ENCODE data around the gene RGS19.

The RGS19 gene

DNA sequence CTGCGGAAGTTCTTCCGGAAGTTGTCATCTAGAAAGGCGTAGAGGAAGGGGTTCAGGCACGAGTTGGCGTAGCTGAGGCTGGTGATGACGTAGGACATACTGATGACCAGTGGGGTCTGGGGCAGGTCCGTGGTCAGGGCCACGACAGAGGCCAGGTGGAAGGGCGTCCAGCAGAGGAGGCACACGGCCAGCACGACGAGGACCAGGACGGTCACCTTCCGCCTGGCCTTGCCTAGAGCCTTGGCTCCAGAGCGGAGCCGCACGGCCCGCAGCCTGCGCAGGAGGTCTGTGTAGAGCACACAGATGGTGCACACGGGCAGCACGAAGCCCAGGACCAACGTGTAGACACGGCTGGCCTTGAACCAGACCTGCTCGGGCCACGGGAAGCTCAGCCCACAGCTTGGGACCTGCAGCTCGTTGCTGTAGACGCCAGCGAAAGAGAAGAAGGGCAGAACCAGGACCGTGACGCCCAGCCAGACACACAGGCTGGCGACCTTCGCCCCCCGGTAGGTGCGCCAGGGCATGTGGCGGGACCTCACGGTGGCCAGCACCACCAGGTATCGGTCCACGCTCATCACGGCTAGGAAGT is 26.6 kb upstream of the RGS19 start:
- Histone ChIP-seq H3K36me3 (ENCODE audit: control insufficient read depth, insufficient read depth, low read length) (no peaks in the 10 kb centered on the region), H3K27me3 (ENCODE audit: control insufficient read depth, insufficient read depth, low read length) (peaks cover 7% of the 10 kb centered on the region), H3K4me3 (ENCODE audit: low read depth, low read length) (no peak overlapping the region), H3K9ac (ENCODE audit: low read depth, low read length) (no peak overlapping the region), H3K4me1 (ENCODE audit: control insufficient read depth, insufficient read depth, low read length) (no peaks in the 10 kb centered on the region), H3K9me3 (ENCODE audit: control insufficient read depth, insufficient read depth, low read length) (no peaks in the 10 kb centered on the region)

DNA sequence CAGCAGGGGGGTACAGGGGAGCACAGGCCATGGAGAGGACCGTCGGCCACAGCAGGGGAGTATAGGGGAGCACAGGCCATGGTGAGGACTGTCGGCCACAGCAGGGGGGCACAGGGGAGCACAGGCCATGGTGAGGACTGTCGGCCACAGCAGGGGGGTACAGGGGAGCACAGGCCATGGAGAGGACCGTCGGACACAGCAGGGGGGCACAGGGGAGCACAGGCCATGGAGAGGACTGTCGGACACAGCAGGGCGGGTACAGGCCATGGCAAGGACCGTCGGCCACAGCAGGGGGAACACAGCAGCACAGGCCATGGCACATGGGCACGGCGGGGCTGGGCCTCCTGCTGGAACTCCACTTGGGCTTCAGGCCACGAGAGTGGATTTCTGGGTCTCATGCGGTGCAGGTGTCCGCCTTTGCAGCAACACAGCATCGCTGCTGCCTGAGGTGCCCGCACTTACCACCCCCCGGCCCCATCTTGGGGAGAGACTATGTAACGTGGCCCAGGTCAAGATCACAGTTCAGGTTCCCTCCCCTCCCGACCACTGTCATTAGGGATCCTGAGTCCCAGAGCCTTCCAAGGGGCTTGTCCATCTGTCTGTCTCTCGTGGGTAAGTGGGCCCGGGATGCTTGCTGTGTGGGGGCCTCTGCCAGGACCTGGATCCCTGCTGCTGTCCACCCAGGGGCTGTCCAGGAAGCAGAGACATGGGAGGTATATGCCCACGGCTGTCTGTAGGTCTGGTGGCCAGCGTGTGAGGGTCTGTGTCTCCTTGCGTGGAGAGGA is 25.5 kb upstream of the RGS19 start:
- no peaks in the 10 kb centered on the region for H3K4me1 ChIP-seq (ENCODE audit: control insufficient read depth, insufficient read depth, low read length)
- no peak overlapping the region for H3K4me3 ChIP-seq (ENCODE audit: low read depth, low read length)
- H3K27me3 ChIP-seq (ENCODE audit: control insufficient read depth, insufficient read depth, low read length): peaks cover 10% of the 10 kb centered on the region

DNA sequence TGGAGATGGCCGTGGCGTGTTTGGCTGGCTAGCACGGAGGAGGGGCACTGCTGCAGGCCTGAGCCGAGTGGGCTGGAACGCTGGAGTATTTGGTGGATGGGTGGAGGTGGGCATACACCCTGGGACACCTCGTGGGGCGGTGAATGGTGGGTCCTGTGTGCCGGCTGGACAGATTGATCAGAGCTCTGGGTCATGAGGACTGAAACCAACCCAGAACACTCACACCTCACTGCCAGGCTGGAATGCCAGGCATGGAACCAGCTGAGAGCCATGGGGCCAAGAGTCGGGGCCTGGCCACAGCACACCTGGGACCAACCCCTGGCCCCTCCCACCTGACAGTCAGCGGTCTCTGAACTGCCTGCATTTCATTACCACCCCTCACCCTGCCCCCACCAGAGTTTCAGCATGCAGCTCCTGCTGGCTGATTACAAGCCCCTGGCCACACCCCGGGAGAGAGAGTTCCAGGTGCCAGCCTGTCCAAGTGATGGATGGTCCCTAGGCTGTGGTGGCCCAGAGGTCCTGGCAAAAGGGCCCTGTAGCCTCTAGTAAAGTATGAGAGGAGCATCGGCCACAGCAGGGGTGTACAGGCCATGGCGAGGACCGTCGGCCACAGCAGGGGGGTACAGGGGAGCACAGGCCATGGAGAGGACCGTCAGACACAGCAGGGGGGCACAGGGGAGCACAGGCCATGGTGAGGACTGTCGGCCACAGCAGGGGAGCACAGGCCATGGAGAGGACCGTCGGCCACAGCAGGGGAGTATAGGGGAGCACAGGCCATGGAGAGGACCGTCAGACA is 24.8 kb upstream of the RGS19 start:
- H3K27me3 ChIP-seq (ENCODE audit: control insufficient read depth, insufficient read depth, low read length): peaks cover 10% of the 10 kb centered on the region
- H3K4me3 ChIP-seq (ENCODE audit: low read depth, low read length): no peak overlapping the region
- H3K36me3 ChIP-seq (ENCODE audit: control insufficient read depth, insufficient read depth, low read length): no peaks in the 10 kb centered on the region
- H3K9me3 ChIP-seq (ENCODE audit: control insufficient read depth, insufficient read depth, low read length): no peaks in the 10 kb centered on the region
- H3K9ac ChIP-seq (ENCODE audit: low read depth, low read length): no peak overlapping the region
- H3K4me1 ChIP-seq (ENCODE audit: control insufficient read depth, insufficient read depth, low read length): no peaks in the 10 kb centered on the region

More for the DNA sequence above, 25.5 kb upstream of the RGS19 start:
- H3K9me3 ChIP-seq (ENCODE audit: control insufficient read depth, insufficient read depth, low read length): no peaks in the 10 kb centered on the region
- H3K9ac ChIP-seq (ENCODE audit: low read depth, low read length): no peak overlapping the region
- H3K36me3 ChIP-seq (ENCODE audit: control insufficient read depth, insufficient read depth, low read length): no peaks in the 10 kb centered on the region

DNA sequence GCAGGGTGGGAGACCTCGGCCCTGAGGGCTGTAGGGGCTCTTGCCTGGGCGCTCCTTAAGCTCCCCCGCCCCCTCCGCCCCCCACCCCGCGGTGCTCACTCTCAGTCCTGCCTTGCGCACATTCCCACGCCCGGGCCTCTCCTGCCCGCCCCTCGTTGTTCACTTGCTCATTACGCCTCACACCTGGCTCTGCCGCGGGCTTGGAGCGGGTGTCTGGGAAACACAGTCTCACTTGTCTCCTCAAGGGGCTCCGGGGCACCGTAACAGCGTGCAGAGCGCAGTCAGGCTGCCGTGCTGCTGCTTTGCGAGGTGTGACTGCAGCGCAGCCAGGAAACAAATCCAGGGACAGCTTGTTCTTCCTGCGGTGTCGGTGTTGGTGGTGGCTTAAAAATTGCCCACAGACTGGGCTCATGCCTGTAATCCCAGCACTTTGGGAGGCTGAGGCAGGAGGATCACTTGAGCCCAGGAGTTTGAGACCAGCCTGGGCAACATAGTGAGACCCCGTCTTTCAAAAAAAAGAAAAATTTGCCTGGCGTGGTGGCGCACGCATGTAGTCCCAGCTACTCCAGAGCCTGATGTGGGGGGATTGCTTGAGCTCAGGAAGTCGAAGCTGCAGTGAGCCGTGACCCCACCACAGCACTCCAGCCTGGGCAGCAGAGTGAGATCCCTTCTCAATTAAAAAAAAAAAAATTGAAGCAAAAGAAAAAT is 23.5 kb upstream of the RGS19 start:
- Histone ChIP-seq H3K9me3 (ENCODE audit: control insufficient read depth, insufficient read depth, low read length) (no peaks in the 10 kb centered on the region), H3K27me3 (ENCODE audit: control insufficient read depth, insufficient read depth, low read length) (peaks cover 10% of the 10 kb centered on the region), H3K36me3 (ENCODE audit: control insufficient read depth, insufficient read depth, low read length) (no peaks in the 10 kb centered on the region), H3K9ac (ENCODE audit: low read depth, low read length) (no peak overlapping the region), H3K4me1 (ENCODE audit: control insufficient read depth, insufficient read depth, low read length) (no peaks in the 10 kb centered on the region), H3K4me3 (ENCODE audit: low read depth, low read length) (peak overlapping the region; percentile 61)

DNA sequence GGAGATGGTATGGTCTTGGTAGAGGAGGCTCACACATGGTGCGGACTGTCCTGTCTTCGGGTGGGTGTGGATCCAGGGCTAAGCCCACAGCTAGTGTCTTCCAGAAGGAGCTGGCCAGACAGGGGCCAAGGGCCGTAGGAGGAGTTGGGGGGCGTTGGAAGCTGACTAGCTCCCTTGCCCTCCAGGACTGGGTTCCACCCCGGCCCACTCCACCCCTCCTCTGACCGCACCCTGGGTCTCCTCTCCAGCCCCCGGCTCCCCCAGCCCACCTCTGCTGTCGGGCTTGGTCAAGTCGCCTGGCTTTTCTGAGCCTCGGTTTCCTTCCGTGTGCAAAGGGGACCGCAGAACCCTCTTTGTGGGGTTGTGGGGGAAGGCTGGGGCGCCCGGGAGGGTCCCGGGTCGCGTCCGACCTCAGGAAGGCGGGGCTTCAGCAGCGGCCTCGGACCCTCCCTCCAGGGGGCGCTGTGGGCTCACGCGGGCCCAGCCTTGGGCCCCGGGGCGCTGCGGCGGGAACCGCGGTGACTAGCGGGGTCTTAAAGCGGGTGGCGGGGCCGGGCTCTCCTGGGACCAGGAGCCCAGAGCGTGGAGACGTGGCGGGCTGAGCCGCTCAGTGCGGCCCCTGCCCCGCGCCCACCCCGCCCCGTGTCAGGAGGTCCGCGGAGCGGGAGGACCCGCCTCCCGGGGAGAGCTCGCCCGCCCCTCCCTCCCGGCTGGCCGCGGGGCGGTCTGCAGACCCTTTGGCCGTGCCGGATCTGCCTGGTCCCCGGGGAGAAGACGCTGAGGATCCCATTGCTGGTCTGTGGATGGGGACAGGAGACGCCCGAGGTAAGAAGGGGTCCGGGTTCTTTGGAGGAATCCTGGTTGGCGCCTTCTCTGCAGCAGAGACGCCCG is 22.7 kb upstream of the RGS19 start:
- Histone ChIP-seq H3K4me1 (ENCODE audit: control insufficient read depth, insufficient read depth, low read length) (no peaks in the 10 kb centered on the region), H3K27me3 (ENCODE audit: control insufficient read depth, insufficient read depth, low read length) (peaks cover 10% of the 10 kb centered on the region), H3K9ac (ENCODE audit: low read depth, low read length) (no peak overlapping the region), H3K36me3 (ENCODE audit: control insufficient read depth, insufficient read depth, low read length) (no peaks in the 10 kb centered on the region), H3K4me3 (ENCODE audit: low read depth, low read length) (peak overlapping the region; percentile 61), H3K9me3 (ENCODE audit: control insufficient read depth, insufficient read depth, low read length) (no peaks in the 10 kb centered on the region)

DNA sequence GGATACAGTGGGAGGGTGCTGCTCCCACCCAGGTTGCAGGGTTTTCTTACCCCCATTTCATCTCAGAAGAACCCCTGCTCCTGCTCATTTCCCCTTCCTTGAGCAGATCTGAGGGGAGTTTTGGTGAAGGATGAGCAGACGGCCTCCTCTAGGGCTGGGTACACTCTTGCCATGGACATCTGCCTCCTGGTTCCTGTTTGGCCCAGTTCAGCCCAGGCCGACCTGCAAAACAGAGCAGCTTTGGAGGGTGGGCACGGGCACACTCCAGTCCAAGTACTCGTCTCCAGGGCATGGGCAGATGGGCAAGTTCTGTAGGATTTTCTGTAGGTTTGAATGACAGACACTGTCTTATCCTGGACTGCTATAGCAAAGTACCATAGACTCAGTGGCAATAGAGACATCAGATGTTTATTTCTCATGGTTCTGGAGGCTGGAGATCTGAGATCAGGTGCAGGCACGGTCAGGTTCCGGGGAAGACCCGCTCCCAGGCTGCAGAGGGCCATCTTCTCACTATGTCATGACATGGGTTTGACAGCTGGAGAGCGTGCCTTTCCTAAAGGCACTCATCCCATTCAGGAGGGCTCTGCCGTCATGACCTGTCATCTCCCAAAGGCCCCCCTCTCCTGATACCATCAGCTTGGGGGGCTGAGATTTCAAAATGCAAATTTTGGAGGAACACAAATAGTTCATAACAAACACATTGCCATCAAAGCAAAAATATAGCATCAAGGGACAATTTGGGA is 21.8 kb upstream of the RGS19 start:
- H3K27me3 ChIP-seq (ENCODE audit: control insufficient read depth, insufficient read depth, low read length): peaks cover 10% of the 10 kb centered on the region
- H3K36me3 ChIP-seq (ENCODE audit: control insufficient read depth, insufficient read depth, low read length): no peaks in the 10 kb centered on the region
- no peaks in the 10 kb centered on the region for H3K9me3 ChIP-seq (ENCODE audit: control insufficient read depth, insufficient read depth, low read length)
- no peaks in the 10 kb centered on the region for H3K4me1 ChIP-seq (ENCODE audit: control insufficient read depth, insufficient read depth, low read length)
- H3K9ac ChIP-seq (ENCODE audit: low read depth, low read length): no peak overlapping the region
- no peak overlapping the region for H3K4me3 ChIP-seq (ENCODE audit: low read depth, low read length)

DNA sequence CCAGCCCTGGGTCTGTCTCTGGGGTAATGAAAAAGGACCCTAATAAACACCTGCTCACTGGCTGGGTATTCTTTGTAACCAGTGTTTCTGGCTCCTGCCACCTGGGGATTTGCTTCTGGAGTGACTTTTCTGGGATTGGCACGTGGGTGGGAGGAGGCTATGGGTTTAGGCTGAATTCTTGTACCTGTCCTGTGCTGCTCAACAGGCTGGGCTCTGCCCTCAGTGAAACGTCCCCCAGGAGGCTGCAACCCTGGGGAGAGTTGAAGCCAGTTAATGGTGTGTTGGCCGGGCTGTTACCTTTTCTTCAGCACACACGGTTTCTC is 21.2 kb upstream of the RGS19 start:
- Histone ChIP-seq H3K27me3 (ENCODE audit: control insufficient read depth, insufficient read depth, low read length) (peaks cover 10% of the 10 kb centered on the region), H3K9ac (ENCODE audit: low read depth, low read length) (no peak overlapping the region), H3K4me3 (ENCODE audit: low read depth, low read length) (no peak overlapping the region), H3K9me3 (ENCODE audit: control insufficient read depth, insufficient read depth, low read length) (no peaks in the 10 kb centered on the region), H3K4me1 (ENCODE audit: control insufficient read depth, insufficient read depth, low read length) (no peaks in the 10 kb centered on the region), H3K36me3 (ENCODE audit: control insufficient read depth, insufficient read depth, low read length) (no peaks in the 10 kb centered on the region)

DNA sequence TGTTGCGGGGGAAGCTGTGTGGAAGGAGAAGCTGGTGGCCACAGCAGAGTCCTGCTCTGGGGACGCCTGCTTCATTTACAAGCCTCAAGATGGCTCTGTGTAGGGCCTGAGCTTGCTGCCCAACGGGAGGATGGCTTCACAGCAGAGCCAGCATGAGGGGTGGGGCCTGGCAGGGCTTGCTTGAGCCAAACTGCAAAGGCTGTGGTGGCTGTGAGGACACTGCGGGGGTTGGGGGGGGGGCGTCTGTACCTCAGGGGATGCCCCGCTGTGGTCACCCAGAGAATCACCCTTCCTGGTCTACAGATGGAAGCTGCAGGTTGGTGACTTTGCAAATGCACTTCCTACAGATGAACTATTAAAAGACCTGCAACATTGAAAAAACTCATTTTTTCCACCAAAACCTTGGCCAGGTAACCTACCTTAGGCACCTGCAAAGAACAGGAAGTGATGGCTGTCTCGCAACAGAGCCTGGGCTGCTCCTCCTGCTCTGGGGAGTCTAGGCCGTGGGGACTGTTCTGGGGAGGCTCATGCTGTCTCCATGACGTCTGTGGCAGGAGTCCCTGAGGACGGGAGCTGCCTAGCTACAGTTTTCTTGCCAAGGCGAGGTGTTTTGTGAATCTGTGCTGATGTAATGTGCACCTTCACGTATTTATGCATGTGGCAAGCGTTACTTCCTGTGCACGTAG is 20.7 kb upstream of the RGS19 start:
- no peaks in the 10 kb centered on the region for H3K4me1 ChIP-seq (ENCODE audit: control insufficient read depth, insufficient read depth, low read length)
- H3K9me3 ChIP-seq (ENCODE audit: control insufficient read depth, insufficient read depth, low read length): no peaks in the 10 kb centered on the region
- peaks cover 10% of the 10 kb centered on the region for H3K27me3 ChIP-seq (ENCODE audit: control insufficient read depth, insufficient read depth, low read length)
- H3K36me3 ChIP-seq (ENCODE audit: control insufficient read depth, insufficient read depth, low read length): no peaks in the 10 kb centered on the region
- H3K4me3 ChIP-seq (ENCODE audit: low read depth, low read length): no peak overlapping the region
- H3K9ac ChIP-seq (ENCODE audit: low read depth, low read length): no peak overlapping the region

DNA sequence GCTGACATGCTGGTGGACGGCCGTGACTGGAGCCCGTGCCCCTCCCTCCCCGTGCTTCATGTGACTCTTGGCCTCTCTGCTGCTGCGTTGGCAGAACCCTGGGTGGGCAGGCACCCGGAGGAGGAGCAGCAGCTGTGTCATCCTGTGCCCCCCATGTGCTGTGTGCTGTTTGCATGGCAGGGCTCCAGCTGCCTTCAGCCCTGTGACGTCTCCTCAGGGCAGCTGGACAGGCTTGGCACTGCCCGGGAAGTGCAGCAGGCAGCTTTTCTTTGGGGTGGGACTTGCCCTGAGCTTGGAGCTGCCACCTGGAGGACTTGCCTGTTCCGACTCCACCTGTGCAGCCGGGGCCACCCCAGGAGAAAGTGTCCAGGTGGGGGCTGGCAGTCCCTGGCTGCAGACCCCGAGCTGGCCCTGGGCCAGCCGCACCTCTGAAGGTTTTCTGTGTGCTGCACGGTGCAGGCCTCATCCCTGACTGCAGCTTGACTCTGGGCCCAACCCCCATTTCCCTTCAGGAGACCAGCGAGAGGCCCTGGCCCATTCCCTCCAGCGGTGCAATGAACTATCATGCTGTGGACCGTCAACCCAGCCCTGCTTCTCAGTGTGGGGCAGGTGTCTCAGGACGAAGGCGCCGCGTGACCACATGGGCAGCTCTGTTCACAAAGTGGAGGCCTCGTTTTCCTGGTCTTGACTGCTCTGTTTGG is 19.9 kb upstream of the RGS19 start:
- Histone ChIP-seq H3K27me3 (ENCODE audit: control insufficient read depth, insufficient read depth, low read length) (peaks cover 10% of the 10 kb centered on the region), H3K4me3 (ENCODE audit: low read depth, low read length) (no peak overlapping the region), H3K4me1 (ENCODE audit: control insufficient read depth, insufficient read depth, low read length) (no peaks in the 10 kb centered on the region), H3K9ac (ENCODE audit: low read depth, low read length) (no peak overlapping the region), H3K9me3 (ENCODE audit: control insufficient read depth, insufficient read depth, low read length) (no peaks in the 10 kb centered on the region), H3K36me3 (ENCODE audit: control insufficient read depth, insufficient read depth, low read length) (no peaks in the 10 kb centered on the region)
